DND-41 (cell line): ENCODE results near the gene GSN.

ENCODE experiments used
- ATAC-seq: fragments of 200-7000 bp; cut with Tn5 transposase; 3 replicates; pipeline ENCODE4 v1.9.1; 2021; ENCODE audit warnings: low read depth; ENCODE audit not compliant: insufficient read depth
- DNase-seq: peaks from one replicate; pipeline ENCODE4 v3.0.0-alpha.2; 2020
- H2AFZ ChIP-seq: 2 replicates; pipeline ENCODE4 v1.6.0; 2012; ENCODE audit warnings: low read depth, low read length
- H3K27ac ChIP-seq: 2 replicates; pipeline ENCODE4 v1.5.1; 2012; ENCODE audit warnings: low read length, inconsistent platforms
- H3K27me3 ChIP-seq: fragments of 200-600 bp; sonication (generic); 2 replicates; pipeline ENCODE4 v1.6.0; 2012; ENCODE audit warnings: low read length, mild to moderate bottlenecking, inconsistent platforms; ENCODE audit not compliant: insufficient read depth, poor library complexity
- H3K36me3 ChIP-seq: 2 replicates; pipeline ENCODE4 v1.5.1; 2012; ENCODE audit warnings: low read length, inconsistent platforms; ENCODE audit not compliant: insufficient read depth
- H3K4me1 ChIP-seq: 2 replicates; pipeline ENCODE4 v1.5.1; 2012; ENCODE audit warnings: mild to moderate bottlenecking, low read length; ENCODE audit not compliant: insufficient read depth
- H3K4me2 ChIP-seq: 2 replicates; pipeline ENCODE4 v1.6.0; 2012; ENCODE audit warnings: mild to moderate bottlenecking, moderate library complexity, low read length, inconsistent platforms; ENCODE audit not compliant: insufficient read depth
- H3K4me3 ChIP-seq, 2 experiments: fragments of 200-600 bp in 1 of 2; shearing (Covaris generic) in 1 of 2; 2 replicates each; pipeline ENCODE4 v1.5.1; 2012 to 2016; ENCODE audit warnings: inconsistent platforms in 2 of 2, low read length in 2 of 2, mild to moderate bottlenecking in 2 of 2, low read depth in 1 of 2, moderate library complexity in 1 of 2
- H3K79me2 ChIP-seq: 2 replicates; pipeline ENCODE4 v1.6.0; 2012; ENCODE audit warnings: low read length, inconsistent platforms; ENCODE audit not compliant: insufficient read depth
- H3K9ac ChIP-seq: 2 replicates; pipeline ENCODE4 v1.6.0; 2012; ENCODE audit warnings: low read depth, mild to moderate bottlenecking, inconsistent platforms, low read length, moderate library complexity
- H3K9me3 ChIP-seq: 2 replicates; pipeline ENCODE4 v1.5.1; 2012; ENCODE audit warnings: low read length, moderate library complexity, mild to moderate bottlenecking, inconsistent platforms; ENCODE audit not compliant: insufficient read depth, severe bottlenecking
- H4K20me1 ChIP-seq: 2 replicates; pipeline ENCODE4 v1.6.0; 2012; ENCODE audit warnings: low read length; ENCODE audit not compliant: insufficient read depth
- EZH2 ChIP-seq: IDR thresholded peaks from 3 replicates; pipeline ENCODE4 v1.6.1; 2012; ENCODE audit warnings: borderline replicate concordance, low read depth, mild to moderate bottlenecking, moderate library complexity, low read length, inconsistent platforms; ENCODE audit not compliant: severe bottlenecking
- TF ChIP-seq, protein P1 (sequence below): IDR thresholded peaks from 2 replicates; pipeline ENCODE4 v1.5.1; 2012; ENCODE audit warnings: borderline replicate concordance, low read length, moderate library complexity, mild to moderate bottlenecking; ENCODE audit not compliant: poor library complexity, severe bottlenecking; ENCODE audit errors: extremely low read depth

GSN gene

DNA sequence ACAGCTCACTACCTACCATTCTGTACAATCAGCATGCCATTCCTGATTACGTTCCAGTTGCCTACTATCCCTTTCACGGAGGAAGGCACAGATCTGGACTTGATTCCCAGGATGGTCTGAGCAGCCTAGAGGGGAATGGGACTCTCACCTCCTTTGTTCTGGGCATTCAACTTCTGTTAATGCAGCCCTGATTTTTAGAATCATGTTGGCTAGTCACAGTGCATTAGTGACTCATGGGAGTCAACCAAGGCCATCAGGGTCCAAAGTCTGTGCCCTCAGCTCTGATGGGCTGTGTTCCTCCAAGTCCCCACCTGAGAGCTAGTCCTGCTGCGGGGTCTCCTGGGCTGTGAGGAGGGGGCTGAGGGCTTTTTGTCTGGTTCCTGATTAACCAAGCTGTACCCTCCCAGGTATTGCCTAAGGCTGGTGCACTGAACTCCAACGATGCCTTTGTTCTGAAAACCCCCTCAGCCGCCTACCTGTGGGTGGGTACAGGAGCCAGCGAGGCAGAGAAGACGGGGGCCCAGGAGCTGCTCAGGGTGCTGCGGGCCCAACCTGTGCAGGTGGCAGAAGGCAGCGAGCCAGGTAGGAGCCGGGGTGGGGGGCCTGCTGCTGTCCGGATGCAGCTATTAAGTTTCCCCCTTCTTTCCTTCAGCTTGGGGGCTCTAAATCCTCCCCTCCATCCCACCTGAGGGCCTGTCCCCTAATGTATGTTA lies 59.1 kb downstream of the GSN start:
- Histone ChIP-seq H3K27me3 (peaks cover 2% of the 10 kb centered on the region), H3K9me3 (no peaks in the 10 kb centered on the region), H3K4me3 (no peak overlapping the region), H3K36me3 (no peaks in the 10 kb centered on the region), H3K79me2 (no peaks in the 10 kb centered on the region), H2AFZ (no peak overlapping the region), H3K27ac (no peak overlapping the region), H3K9ac (no peak overlapping the region), H3K4me2 (no peak overlapping the region), H3K4me1 (no peaks in the 10 kb centered on the region), H4K20me1 (no peaks in the 10 kb centered on the region)
- no peak for TF ChIP-seq EZH2
- TF ChIP-seq, protein P1, sequence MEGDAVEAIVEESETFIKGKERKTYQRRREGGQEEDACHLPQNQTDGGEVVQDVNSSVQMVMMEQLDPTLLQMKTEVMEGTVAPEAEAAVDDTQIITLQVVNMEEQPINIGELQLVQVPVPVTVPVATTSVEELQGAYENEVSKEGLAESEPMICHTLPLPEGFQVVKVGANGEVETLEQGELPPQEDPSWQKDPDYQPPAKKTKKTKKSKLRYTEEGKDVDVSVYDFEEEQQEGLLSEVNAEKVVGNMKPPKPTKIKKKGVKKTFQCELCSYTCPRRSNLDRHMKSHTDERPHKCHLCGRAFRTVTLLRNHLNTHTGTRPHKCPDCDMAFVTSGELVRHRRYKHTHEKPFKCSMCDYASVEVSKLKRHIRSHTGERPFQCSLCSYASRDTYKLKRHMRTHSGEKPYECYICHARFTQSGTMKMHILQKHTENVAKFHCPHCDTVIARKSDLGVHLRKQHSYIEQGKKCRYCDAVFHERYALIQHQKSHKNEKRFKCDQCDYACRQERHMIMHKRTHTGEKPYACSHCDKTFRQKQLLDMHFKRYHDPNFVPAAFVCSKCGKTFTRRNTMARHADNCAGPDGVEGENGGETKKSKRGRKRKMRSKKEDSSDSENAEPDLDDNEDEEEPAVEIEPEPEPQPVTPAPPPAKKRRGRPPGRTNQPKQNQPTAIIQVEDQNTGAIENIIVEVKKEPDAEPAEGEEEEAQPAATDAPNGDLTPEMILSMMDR: no peak
- ATAC-seq (no peak), DNase-seq (no peak)

DNA sequence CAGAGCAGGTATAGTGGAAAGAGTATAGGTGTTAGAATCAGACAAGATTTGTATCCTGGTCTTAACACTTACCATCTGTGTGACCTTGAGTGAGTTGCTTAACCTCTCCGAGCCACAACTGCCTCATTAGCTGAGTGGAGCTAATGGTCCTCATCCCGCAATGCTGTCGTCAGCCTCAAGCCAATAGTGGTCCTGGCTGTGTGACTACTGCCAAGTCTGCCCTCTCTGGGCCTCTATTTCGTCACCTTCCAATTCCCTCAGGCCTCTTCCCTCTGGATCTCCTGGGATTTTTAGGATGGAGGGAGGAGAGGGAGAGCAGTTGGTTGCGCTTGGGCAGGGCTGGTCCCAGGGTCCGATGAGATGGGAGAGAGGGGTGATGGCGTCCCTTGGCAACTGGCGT lies 60.5 kb downstream of the GSN start:
- H3K79me2 ChIP-seq: no peaks in the 10 kb centered on the region
- no peak for ATAC-seq
- H3K27ac ChIP-seq: no peak overlapping the region

DNA sequence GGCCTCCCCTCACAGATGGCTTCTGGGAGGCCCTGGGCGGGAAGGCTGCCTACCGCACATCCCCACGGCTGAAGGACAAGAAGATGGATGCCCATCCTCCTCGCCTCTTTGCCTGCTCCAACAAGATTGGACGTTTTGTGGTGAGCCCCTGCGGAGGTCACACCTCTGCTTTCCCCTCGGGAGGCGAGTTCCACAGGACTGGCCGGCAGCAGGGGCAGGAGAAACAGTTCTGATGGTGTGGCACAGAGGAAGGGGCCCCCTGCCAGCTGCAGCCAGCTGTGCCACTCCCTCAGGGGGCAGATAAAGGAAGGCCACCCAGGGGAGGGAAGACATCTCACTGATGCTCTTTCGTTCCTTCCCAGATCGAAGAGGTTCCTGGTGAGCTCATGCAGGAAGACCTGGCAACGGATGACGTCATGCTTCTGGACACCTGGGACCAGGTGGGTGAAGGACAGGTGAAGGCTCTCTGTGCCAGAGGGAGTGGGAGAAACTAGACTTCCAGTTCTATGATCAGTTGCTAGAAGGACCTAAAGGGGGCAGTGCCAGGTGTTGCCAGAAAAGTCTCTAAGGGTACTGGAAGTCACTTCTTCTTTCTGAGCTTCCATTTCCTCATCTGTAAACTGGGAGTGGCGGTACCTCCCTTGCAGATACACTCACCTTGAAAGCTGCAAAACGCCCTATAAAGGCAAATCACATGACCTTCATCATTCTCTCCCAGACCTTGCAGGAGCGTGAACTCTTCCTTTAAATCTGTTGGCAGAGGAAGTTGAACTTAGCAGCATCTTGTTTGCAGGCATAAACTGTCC lies 61.1 kb downstream of the GSN start:
- H3K36me3 ChIP-seq: no peaks in the 10 kb centered on the region
- H3K79me2 ChIP-seq: no peaks in the 10 kb centered on the region
- no peak for DNase-seq
- no peaks in the 10 kb centered on the region for H3K9me3 ChIP-seq
- H2AFZ ChIP-seq: no peak overlapping the region
- no peak overlapping the region for H3K4me2 ChIP-seq
- TF ChIP-seq EZH2: no peak
- TF ChIP-seq, protein P1: no peak
- H3K4me3 ChIP-seq: no peak overlapping the region
- no peak overlapping the region for H3K9ac ChIP-seq
- no peaks in the 10 kb centered on the region for H3K4me1 ChIP-seq
- no peaks in the 10 kb centered on the region for H4K20me1 ChIP-seq
- H3K27ac ChIP-seq: no peak overlapping the region
- ATAC-seq: no peak
- peaks cover 2% of the 10 kb centered on the region for H3K27me3 ChIP-seq

More for the DNA sequence above, 60.5 kb downstream of the GSN start:
- peaks cover 2% of the 10 kb centered on the region for H3K27me3 ChIP-seq
- no peak overlapping the region for H3K9ac ChIP-seq
- no peak for TF ChIP-seq EZH2
- TF ChIP-seq, protein P1: no peak
- H4K20me1 ChIP-seq: no peaks in the 10 kb centered on the region
- no peaks in the 10 kb centered on the region for H3K36me3 ChIP-seq
- H2AFZ ChIP-seq: no peak overlapping the region
- H3K4me1 ChIP-seq: no peaks in the 10 kb centered on the region
- no peak for DNase-seq
- H3K4me3 ChIP-seq: no peak overlapping the region
- no peak overlapping the region for H3K4me2 ChIP-seq
- H3K9me3 ChIP-seq: no peaks in the 10 kb centered on the region
